ENCODE data around the gene TANC1.

GRCh38 chr2:158970241-158970751 is 1.9 kb downstream of the TANC1 start:
- TF ChIP-seq CTCF (IDR thresholded peaks at IDR 0.05) = no peak
- TF ChIP-seq POLR2A (IDR thresholded peaks at IDR 0.05) = no peak

Measured in testis (tissue), 2 donors.